Loucy (cell line): ENCODE data around the gene IL1RAPL2.

ENCODE experiments used
- CTCF ChIP-seq: fragments of 200-600 bp; sonication (generic); conservative IDR thresholded peaks from 2 replicates; pipeline ENCODE4 v1.5.1; 2014; ENCODE audit warnings: mild to moderate bottlenecking, antibody characterized with exemption, low read length
- EZH2phosphoT487 ChIP-seq: fragments of 200-600 bp; IDR thresholded peaks from 2 replicates; pipeline ENCODE4 v1.6.1; 2018; ENCODE audit warnings: antibody characterized with exemption, mild to moderate bottlenecking, moderate library complexity, borderline replicate concordance

GRCh38 chrX:104995546-104995945 lies 429.5 kb downstream of the IL1RAPL2 start:
- TF ChIP-seq CTCF (no peak), EZH2phosphoT487 (no peak)
